Duodenal mucosa (tissue), 2 donors: ENCODE measurements around the gene ROBO1.

Source experiments
- H3K27ac ChIP-seq: one replicate; pipeline ENCODE4 v1.7.0; 2013; ENCODE audit warnings: low read depth, low read length
- H3K27me3 ChIP-seq, 2 donors: one replicate each; pipeline ENCODE4 v1.7.0; 2013; ENCODE audit warnings: low read length in 2 of 2, control low read depth in 1 of 2; ENCODE audit not compliant: insufficient read depth in 2 of 2, control insufficient read depth in 1 of 2
- H3K36me3 ChIP-seq, 2 donors: one replicate each; pipeline ENCODE4 v1.7.0; 2013; ENCODE audit warnings: low read length in 2 of 2, control low read depth in 1 of 2; ENCODE audit not compliant: insufficient read depth in 2 of 2, control insufficient read depth in 1 of 2
- H3K4me1 ChIP-seq, 2 donors: one replicate each; pipeline ENCODE4 v1.7.0; 2013; ENCODE audit warnings: low read length in 2 of 2, control low read depth in 1 of 2; ENCODE audit not compliant: insufficient read depth in 2 of 2, control insufficient read depth in 1 of 2
- H3K4me3 ChIP-seq, 2 donors: one replicate each; pipeline ENCODE4 v1.7.0; 2013; ENCODE audit warnings: low read length in 2 of 2, low read depth in 1 of 2
- H3K9ac ChIP-seq, 2 donors: one replicate each; pipeline ENCODE4 v1.7.0; 2013; ENCODE audit warnings: low read length in 2 of 2, low read depth in 1 of 2
- H3K9me3 ChIP-seq, 2 donors: one replicate each; pipeline ENCODE4 v1.7.0; 2013; ENCODE audit warnings: low read length in 2 of 2, control low read depth in 1 of 2; ENCODE audit not compliant: control insufficient read depth in 1 of 2

Gene ROBO1

DNA sequence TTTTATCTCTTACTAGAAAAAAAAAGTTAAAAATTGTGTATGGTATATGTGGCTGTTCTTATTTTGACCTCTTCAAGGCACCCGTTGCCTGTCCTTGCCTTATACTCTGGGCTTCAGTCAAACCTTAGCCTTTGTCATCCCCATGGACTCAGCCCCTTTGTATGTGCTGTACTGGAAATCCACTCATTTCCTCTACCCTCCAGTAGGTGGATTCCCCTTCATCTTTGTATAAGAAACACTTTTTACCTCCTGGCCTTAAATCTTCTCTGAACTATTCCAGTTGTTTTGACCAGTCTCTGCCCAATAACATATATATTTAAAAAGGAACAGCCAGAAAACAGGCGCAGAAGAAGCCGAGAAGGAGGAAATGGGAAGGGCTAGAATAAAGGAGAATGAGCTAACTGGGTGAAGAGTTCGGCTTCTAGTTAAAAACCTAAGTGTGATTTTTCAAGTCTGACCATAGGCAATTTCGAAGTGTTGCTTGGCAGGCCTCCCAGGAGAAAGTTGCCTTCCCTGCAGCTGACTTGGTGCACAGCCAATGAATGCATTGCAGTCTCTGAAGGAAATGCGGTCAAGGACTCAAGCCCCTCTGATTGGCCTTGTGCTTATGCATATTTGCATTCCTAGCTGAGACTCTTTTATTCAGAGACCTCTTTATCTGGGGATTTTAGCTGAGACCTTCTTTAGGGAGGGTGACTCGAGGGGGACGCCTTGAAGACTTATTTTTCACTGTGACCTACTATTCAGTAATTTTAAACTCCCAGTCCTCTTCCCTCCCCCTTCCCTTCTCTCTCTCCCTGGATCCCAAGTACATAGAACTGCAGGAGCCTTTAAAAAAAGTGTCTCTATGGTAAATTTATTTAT, 277.4 kb downstream of the ROBO1 start:
- Histone ChIP-seq H3K4me3 (no peak overlapping the region), H3K27me3 (no peaks in the 10 kb centered on the region), H3K4me1 (no peaks in the 10 kb centered on the region), H3K27ac (no peak overlapping the region), H3K36me3 (no peaks in the 10 kb centered on the region), H3K9me3 (no peaks in the 10 kb centered on the region), H3K9ac (no peak overlapping the region)

GRCh38 chr3:79488407-79488806, 279.4 kb downstream of the ROBO1 start:
- no peak overlapping the region for H3K4me3 ChIP-seq
- no peaks in the 10 kb centered on the region for H3K27me3 ChIP-seq
- H3K27ac ChIP-seq, result no peak overlapping the region
- H3K9me3 ChIP-seq, result no peaks in the 10 kb centered on the region
- H3K9ac ChIP-seq, result no peak overlapping the region
- H3K36me3 ChIP-seq, result no peaks in the 10 kb centered on the region
- no peaks in the 10 kb centered on the region for H3K4me1 ChIP-seq

DNA sequence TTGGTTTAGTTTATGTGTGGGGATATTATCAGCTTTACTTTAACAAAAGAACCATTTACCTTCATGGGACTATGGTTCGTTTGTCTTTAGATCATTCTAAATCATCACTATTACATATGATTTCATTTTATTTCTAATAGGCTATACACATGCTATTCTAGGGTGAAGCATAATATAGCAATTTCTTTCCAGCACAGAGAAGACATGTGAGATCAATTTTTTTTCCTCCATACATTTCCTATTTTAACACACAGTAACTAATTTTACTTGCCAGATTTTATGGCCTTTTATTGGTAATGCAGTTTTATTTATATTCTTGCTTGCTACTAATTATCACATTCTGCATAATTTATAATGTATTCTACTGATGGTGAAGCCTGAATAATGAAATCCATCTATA, 287.1 kb downstream of the ROBO1 start:
- H3K27me3 ChIP-seq, result no peaks in the 10 kb centered on the region
- no peak overlapping the region for H3K27ac ChIP-seq
- H3K9ac ChIP-seq, result no peak overlapping the region
- H3K4me1 ChIP-seq, result no peaks in the 10 kb centered on the region
- H3K9me3 ChIP-seq, result no peaks in the 10 kb centered on the region
- no peaks in the 10 kb centered on the region for H3K36me3 ChIP-seq
- H3K4me3 ChIP-seq, result no peak overlapping the region

GRCh38 chr3:79478620-79479019, 289.2 kb downstream of the ROBO1 start:
- no peaks in the 10 kb centered on the region for H3K27me3 ChIP-seq
- no peak overlapping the region for H3K9ac ChIP-seq
- no peak overlapping the region for H3K27ac ChIP-seq
- no peaks in the 10 kb centered on the region for H3K9me3 ChIP-seq
- H3K4me3 ChIP-seq, result no peak overlapping the region
- H3K4me1 ChIP-seq, result no peaks in the 10 kb centered on the region
- no peaks in the 10 kb centered on the region for H3K36me3 ChIP-seq

- Histone ChIP-seq H3K27ac (no peak overlapping the region), H3K4me3 (no peak overlapping the region), H3K27me3 (no peaks in the 10 kb centered on the region), H3K9ac (no peak overlapping the region), H3K9me3 (no peaks in the 10 kb centered on the region), H3K36me3 (no peaks in the 10 kb centered on the region), H3K4me1 (no peaks in the 10 kb centered on the region)
These were observed 290.6 kb downstream of the ROBO1 start for GRCh38 chr3:79477242-79477641.

- H3K36me3 ChIP-seq, result no peaks in the 10 kb centered on the region
- H3K4me1 ChIP-seq, result no peaks in the 10 kb centered on the region
- H3K9ac ChIP-seq, result no peak overlapping the region
- no peak overlapping the region for H3K27ac ChIP-seq
- no peaks in the 10 kb centered on the region for H3K27me3 ChIP-seq
- H3K4me3 ChIP-seq, result no peak overlapping the region
- H3K9me3 ChIP-seq, result no peaks in the 10 kb centered on the region
These were observed 293.8 kb downstream of the ROBO1 start for GRCh38 chr3:79473993-79474392.

- Histone ChIP-seq H3K27me3 (no peaks in the 10 kb centered on the region), H3K4me1 (no peaks in the 10 kb centered on the region), H3K9me3 (no peaks in the 10 kb centered on the region), H3K36me3 (no peaks in the 10 kb centered on the region), H3K27ac (no peak overlapping the region), H3K4me3 (no peak overlapping the region), H3K9ac (no peak overlapping the region)
These were observed 300.1 kb downstream of the ROBO1 start for GRCh38 chr3:79467721-79468120.

DNA sequence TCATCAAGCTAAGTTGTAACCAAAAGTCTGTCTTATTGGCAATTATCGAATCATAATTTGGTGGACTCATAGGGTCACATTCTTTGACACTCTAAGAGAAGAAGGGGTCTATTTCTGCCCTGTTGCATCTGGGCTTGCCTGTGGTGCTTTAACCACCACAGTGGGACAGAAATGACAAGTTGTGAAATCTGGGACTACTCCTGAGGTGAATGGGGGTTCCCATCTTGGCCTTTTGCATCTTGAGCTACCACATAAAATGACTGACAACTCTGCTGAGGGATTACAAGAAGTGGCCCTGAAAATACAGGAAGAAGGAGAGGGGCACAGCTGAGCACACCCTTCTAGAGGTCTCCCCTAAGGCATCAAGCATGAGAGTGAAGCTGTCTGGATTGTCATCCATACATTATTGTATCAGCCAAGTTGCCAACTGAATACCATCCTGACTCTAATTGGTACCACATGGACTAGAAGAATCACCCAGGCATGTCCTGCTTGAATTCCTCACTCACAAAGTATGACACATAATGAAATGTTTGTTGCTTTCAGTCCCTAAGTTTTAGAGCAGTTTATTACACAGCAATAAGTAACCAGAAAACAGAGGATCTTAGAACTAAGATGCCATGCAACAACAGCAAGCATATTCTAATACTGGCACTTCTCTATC, 306.5 kb downstream of the ROBO1 start:
- no peak overlapping the region for H3K27ac ChIP-seq
- no peak overlapping the region for H3K9ac ChIP-seq
- no peaks in the 10 kb centered on the region for H3K36me3 ChIP-seq
- no peaks in the 10 kb centered on the region for H3K27me3 ChIP-seq
- H3K4me1 ChIP-seq, result no peaks in the 10 kb centered on the region
- H3K9me3 ChIP-seq, result no peaks in the 10 kb centered on the region
- no peak overlapping the region for H3K4me3 ChIP-seq

GRCh38 chr3:79453600-79453999, 314.2 kb downstream of the ROBO1 start:
- Histone ChIP-seq H3K9ac (no peak overlapping the region), H3K27me3 (no peaks in the 10 kb centered on the region), H3K4me3 (no peak overlapping the region), H3K9me3 (no peaks in the 10 kb centered on the region), H3K4me1 (no peaks in the 10 kb centered on the region), H3K36me3 (no peaks in the 10 kb centered on the region), H3K27ac (no peak overlapping the region)

- H3K27ac ChIP-seq, result no peak overlapping the region
- H3K4me3 ChIP-seq, result no peak overlapping the region
- H3K9me3 ChIP-seq, result no peaks in the 10 kb centered on the region
- no peaks in the 10 kb centered on the region for H3K27me3 ChIP-seq
- H3K9ac ChIP-seq, result no peak overlapping the region
- H3K36me3 ChIP-seq, result no peaks in the 10 kb centered on the region
- H3K4me1 ChIP-seq, result no peaks in the 10 kb centered on the region
These were observed 331.4 kb downstream of the ROBO1 start for GRCh38 chr3:79436387-79436786.
